Stimulated activated memory B cell treated with anti-CD40 and anti-IgM and Interleukin-4, amounts not matched to agents 10 μg/mL and 1 μg/mL and 100 μg/mL, for 72 hours (primary cell): ENCODE data around the gene NSFL1C.
"Not testable (repeated sequence)": the region's sequence is repeated elsewhere in the genome, so short reads cannot be mapped to it uniquely, and the experiment has no call there.

Source experiments
- ATAC-seq: fragments of 150-1000 bp; cut with Tn5 transposase; 2 replicates; pipeline ENCODE4 v1.10.0; 2021
- H3K27ac Mint-ChIP-seq: one replicate; pipeline ENCODE4 v1.8.0; 2022; ENCODE audit warnings: mild to moderate bottlenecking, mixed read lengths
- H3K27me3 Mint-ChIP-seq: one replicate; pipeline ENCODE4 v1.8.0; 2022; ENCODE audit warnings: mixed read lengths
- H3K36me3 Mint-ChIP-seq: one replicate; pipeline ENCODE4 v1.8.0; 2022; ENCODE audit warnings: mixed read lengths
- H3K4me1 Mint-ChIP-seq: one replicate; pipeline ENCODE4 v1.8.0; 2022; ENCODE audit warnings: mixed read lengths
- H3K4me3 Mint-ChIP-seq: one replicate; pipeline ENCODE4 v1.8.0; 2022; ENCODE audit warnings: mild to moderate bottlenecking, moderate library complexity, mixed read lengths
- H3K9me3 Mint-ChIP-seq: one replicate; pipeline ENCODE4 v1.8.0; 2022; ENCODE audit warnings: mixed read lengths

Gene NSFL1C

DNA sequence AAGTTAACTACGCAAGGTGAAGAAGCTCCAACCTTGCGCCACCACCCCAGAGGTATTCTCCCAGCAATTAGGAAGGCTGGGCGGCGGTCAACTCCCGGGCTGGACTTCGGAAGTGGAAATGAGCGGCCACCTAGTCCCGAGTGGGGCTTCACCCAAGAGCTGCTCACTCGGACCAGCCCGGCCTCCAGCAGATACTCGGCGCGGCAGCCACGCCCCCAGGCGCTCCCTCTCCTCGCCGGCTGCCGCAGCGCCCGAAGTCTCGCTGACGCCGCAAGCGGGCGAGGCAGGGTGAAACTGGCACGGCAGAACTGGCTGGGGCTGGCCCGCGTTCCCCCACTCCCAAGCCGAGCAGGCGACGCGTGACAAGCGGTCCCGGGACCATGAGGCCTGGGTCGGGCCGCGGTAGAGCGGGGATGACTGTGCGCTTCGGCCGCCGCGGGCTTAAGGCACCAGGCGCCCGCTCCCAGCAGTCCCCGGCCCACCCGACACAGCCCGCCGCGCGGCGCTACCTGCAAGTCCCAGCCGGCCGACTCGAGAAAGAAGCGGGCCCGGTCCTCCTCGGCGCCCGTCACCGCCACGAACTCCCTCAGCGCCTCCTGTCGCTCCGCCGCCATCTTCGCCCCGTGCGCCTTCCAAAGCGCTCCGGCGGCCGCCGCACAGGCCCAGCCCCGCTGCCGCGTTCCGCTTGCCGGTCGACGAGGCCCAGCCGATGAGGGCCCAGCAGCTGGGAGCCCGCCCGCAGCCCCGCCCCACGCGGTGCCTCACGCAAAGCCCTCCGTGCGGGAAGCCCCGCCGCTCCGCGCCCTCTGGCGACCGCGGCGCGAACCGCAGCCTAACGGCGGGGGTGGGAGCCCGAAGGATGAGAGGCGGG is at the start of gene NSFL1C:
NSFL1C (minus strand) TSS at position 639 of the 871 bp plus-strand sequence; CDS start at position 614, 25 bp downstream.
- peaks cover 5% of the 10 kb centered on the region for H3K36me3 Mint-ChIP-seq
- peaks cover 59% of the 10 kb centered on the region for H3K4me1 Mint-ChIP-seq
- peak within 1 kb of the TSS; percentile 78 for H3K27ac Mint-ChIP-seq
- no peaks in the 10 kb centered on the region for H3K27me3 Mint-ChIP-seq
- H3K4me3 Mint-ChIP-seq, result peak within 1 kb of the TSS; percentile 90
- peak; percentile 98 for ATAC-seq
- H3K9me3 Mint-ChIP-seq, result no peaks in the 10 kb centered on the region

DNA sequence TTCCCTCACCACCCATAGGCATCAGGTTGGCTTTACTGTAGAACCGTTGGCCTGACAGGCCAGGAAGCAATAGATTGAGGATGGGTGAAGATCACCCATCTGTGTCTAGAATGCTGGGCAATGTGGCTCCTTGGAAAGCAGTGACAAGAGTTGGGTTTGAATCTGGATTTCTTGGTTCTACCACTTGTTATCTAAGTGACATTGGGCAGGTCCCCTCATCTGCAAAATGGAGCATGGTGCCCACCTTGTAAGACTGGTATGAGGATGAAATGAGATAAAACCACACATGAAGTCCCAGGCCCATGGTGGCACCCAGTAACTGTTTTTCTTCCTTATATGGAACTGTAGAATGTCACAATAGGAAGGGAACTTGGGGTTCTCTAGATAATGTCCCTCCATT is 47.2 kb upstream of the NSFL1C start:
- Mint-ChIP-seq H3K27ac (no peak overlapping the region), H3K27me3 (peaks cover 12% of the 10 kb centered on the region), H3K36me3 (no peaks in the 10 kb centered on the region), H3K9me3 (peaks cover 8% of the 10 kb centered on the region), H3K4me3 (no peak overlapping the region), H3K4me1 (no peaks in the 10 kb centered on the region)
- ATAC-seq, result no peak

GRCh38 chr20:1509237-1509636 is 42.6 kb upstream of the NSFL1C start:
- Mint-ChIP-seq H3K27ac (no peak overlapping the region), H3K36me3 (no peaks in the 10 kb centered on the region), H3K4me3 (no peak overlapping the region), H3K9me3 (peaks cover 6% of the 10 kb centered on the region), H3K4me1 (no peaks in the 10 kb centered on the region), H3K27me3 (peaks cover 20% of the 10 kb centered on the region)
- ATAC-seq, result peak; percentile 61

DNA sequence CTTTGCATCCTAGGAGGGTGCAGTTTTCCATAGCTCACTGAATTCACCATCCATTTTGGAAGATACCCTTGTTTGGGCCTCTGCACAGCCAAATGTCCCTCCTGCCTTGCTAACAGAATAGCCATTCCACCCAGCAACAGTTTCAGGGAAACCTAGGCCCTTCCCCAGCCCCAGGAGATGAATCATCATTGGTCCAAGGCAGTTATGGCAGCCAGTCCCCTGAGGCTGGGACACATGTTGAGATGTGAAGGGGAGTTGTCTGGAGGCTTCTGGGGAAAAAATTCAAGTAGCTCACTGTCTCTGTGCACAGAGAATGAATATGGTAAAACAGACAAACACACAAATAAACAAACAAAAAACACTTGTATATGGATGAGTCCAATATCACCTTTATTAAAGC is 41.9 kb upstream of the NSFL1C start:
- no peaks in the 10 kb centered on the region for H3K36me3 Mint-ChIP-seq
- peaks cover 2% of the 10 kb centered on the region for H3K4me1 Mint-ChIP-seq
- no peak for ATAC-seq
- no peak overlapping the region for H3K4me3 Mint-ChIP-seq
- H3K9me3 Mint-ChIP-seq, result peaks cover 5% of the 10 kb centered on the region
- H3K27me3 Mint-ChIP-seq, result peaks cover 24% of the 10 kb centered on the region
- no peak overlapping the region for H3K27ac Mint-ChIP-seq

DNA sequence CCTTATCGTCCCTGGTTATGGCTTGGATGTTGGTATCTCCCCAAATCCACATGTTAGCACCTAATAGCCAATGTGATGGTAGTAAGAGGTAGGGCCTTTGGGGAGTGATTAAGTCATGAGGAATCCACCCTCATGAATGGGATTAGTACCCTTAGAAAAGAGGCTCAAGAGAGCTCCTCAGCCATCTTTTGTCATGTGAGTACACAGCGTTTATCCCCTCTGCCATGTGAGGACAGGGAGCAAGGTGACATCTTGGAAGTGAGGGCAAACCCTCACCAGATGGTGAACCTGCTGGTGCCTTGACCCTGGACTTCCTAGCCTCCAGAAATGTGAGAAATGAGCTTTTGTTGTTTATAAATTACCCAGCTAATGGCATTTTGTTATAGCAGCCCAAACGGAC is 40.6 kb upstream of the NSFL1C start:
- Mint-ChIP-seq H3K36me3 (no peaks in the 10 kb centered on the region), H3K9me3 (no peaks in the 10 kb centered on the region), H3K27ac (no peak overlapping the region), H3K4me3 (no peak overlapping the region), H3K27me3 (peaks cover 37% of the 10 kb centered on the region), H3K4me1 (peaks cover 8% of the 10 kb centered on the region)
- ATAC-seq, result no peak

DNA sequence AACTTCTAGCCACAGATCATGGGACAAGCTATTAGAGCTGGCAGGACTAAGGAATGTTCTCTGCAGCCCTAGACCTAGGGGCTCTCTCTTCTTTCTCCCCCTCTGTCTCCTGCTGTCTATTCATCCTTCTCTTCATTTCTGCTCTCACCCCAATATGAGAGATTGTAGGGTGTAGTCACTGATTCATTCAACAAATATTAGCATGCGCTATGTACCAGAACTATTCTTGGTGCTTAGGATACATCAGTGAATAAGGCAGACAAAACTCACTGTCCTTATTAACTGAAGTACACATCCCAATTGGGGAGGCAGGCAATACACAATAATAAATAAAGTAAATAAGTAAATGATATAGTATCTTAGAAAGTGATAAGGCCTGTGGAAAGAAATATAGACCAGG is 39.2 kb upstream of the NSFL1C start:
- ATAC-seq, result no peak
- no peaks in the 10 kb centered on the region for H3K9me3 Mint-ChIP-seq

GRCh38 chr20:1505361-1505760 is 38.7 kb upstream of the NSFL1C start:
- H3K27me3 Mint-ChIP-seq, result peaks cover 42% of the 10 kb centered on the region
- H3K27ac Mint-ChIP-seq, result no peak overlapping the region
- peaks cover 12% of the 10 kb centered on the region for H3K4me1 Mint-ChIP-seq
- no peaks in the 10 kb centered on the region for H3K9me3 Mint-ChIP-seq
- no peaks in the 10 kb centered on the region for H3K36me3 Mint-ChIP-seq
- no peak for ATAC-seq
- H3K4me3 Mint-ChIP-seq, result no peak overlapping the region

More for the DNA sequence above, 39.2 kb upstream of the NSFL1C start:
- Mint-ChIP-seq H3K36me3 (no peaks in the 10 kb centered on the region), H3K4me3 (no peak overlapping the region), H3K4me1 (peaks cover 8% of the 10 kb centered on the region), H3K27me3 (peaks cover 39% of the 10 kb centered on the region), H3K27ac (no peak overlapping the region)

DNA sequence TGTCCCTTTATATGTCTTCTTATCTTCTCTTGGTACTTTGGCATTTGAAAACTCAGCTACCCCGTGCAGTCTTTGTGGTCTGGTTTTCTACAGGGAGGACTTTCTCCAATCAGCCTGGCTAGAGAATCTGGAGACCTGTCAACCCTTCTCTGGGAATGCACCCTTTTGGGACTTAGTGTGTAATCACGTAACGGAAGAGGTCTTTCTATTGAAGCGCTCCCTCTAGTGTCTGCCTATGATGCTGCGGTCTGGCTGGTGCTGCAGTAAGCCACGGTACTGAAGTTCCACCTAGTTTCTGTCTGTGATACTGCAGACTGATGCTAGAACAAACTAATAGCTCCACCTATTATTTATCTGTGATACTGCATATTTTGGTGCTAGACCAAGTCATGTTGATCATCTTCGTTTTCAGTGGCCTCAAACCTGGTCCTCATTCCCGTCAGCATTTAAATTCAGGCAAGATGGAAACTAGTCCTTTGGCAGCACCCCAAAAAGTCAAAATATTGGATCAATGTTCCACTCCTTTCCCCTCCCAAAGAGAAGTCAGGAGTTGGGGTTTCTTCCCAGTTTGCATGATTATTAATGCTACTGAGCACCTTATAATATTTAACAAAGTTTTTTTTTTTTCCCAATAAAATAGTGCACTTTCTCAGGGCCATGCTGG is 37.0 kb upstream of the NSFL1C start:
- ATAC-seq, result peak; percentile 98
- H3K36me3 Mint-ChIP-seq, result no peaks in the 10 kb centered on the region
- no peak overlapping the region for H3K27ac Mint-ChIP-seq
- H3K4me1 Mint-ChIP-seq, result peaks cover 14% of the 10 kb centered on the region
- H3K9me3 Mint-ChIP-seq, result no peaks in the 10 kb centered on the region
- peaks cover 59% of the 10 kb centered on the region for H3K27me3 Mint-ChIP-seq
- H3K4me3 Mint-ChIP-seq, result no peak overlapping the region

- no peaks in the 10 kb centered on the region for H3K9me3 Mint-ChIP-seq
- no peak for ATAC-seq
- peaks cover 77% of the 10 kb centered on the region for H3K27me3 Mint-ChIP-seq
- H3K4me1 Mint-ChIP-seq, result peaks cover 14% of the 10 kb centered on the region
- H3K36me3 Mint-ChIP-seq, result no peaks in the 10 kb centered on the region
- H3K27ac Mint-ChIP-seq, result no peak overlapping the region
- H3K4me3 Mint-ChIP-seq, result no peak overlapping the region
Observed at GRCh38 chr20:1500496-1500895, 33.8 kb upstream of the NSFL1C start.

- H3K27ac Mint-ChIP-seq, result no peak overlapping the region
- H3K36me3 Mint-ChIP-seq, result no peaks in the 10 kb centered on the region
- H3K4me1 Mint-ChIP-seq, result peaks cover 20% of the 10 kb centered on the region
- H3K4me3 Mint-ChIP-seq, result no peak overlapping the region
- ATAC-seq, result no peak
- H3K27me3 Mint-ChIP-seq, result peaks cover 77% of the 10 kb centered on the region
- no peaks in the 10 kb centered on the region for H3K9me3 Mint-ChIP-seq
Observed at GRCh38 chr20:1499528-1500420, 33.1 kb upstream of the NSFL1C start.

DNA sequence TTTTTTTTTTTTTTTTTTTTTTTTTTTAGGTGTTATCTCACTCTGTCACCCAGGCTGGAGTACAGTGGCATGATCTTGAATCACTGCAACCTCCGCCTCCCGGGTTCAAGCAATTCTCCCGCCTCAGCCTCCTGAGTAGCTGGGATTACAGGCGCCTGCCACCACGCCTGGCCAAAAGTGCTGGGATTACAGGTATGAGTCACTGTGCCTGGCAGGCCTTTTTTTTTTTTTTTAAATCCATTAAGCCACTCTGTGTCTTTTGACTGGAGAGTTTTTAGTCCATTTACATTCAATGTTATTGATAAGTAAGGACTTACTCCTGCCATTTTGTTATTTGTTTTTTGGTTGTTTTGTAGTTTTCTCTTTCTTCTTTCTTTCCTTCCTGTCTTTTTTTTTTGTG is 30.7 kb upstream of the NSFL1C start:
- peaks cover 29% of the 10 kb centered on the region for H3K4me1 Mint-ChIP-seq
- not testable (repeated sequence) for H3K36me3 Mint-ChIP-seq, H3K9me3 Mint-ChIP-seq, H3K4me3 Mint-ChIP-seq, H3K27ac Mint-ChIP-seq, ATAC-seq
- peaks cover 62% of the 10 kb centered on the region for H3K27me3 Mint-ChIP-seq

DNA sequence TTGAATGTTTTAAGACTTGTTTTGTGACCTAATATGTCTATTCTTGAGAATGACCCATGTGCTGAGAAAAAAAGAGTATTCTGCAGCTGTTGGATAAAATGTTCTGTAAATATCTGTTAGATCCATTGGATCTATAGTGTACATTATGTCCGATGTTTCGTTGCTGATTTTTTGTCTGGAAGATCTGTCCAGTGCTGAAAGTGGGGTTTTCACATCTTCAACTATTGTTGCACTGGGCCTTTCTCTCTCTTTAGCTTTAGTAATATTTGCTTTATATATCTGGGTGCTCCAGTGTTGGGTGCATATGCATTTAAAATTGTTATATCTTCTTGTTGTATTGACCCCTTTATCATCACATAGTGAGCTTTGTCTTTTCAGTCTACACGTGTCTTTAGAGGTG is 30.3 kb upstream of the NSFL1C start:
- H3K27me3 Mint-ChIP-seq, result peaks cover 58% of the 10 kb centered on the region
- H3K36me3 Mint-ChIP-seq, result no peaks in the 10 kb centered on the region
- H3K4me1 Mint-ChIP-seq, result peaks cover 34% of the 10 kb centered on the region
- no peaks in the 10 kb centered on the region for H3K9me3 Mint-ChIP-seq
- no peak overlapping the region for H3K27ac Mint-ChIP-seq
- H3K4me3 Mint-ChIP-seq, result no peak overlapping the region
- ATAC-seq, result no peak

GRCh38 chr20:1494436-1494835 is 27.8 kb upstream of the NSFL1C start:
- Mint-ChIP-seq H3K4me3 (no peak overlapping the region), H3K27ac (no peak overlapping the region)
- no peak for ATAC-seq

DNA sequence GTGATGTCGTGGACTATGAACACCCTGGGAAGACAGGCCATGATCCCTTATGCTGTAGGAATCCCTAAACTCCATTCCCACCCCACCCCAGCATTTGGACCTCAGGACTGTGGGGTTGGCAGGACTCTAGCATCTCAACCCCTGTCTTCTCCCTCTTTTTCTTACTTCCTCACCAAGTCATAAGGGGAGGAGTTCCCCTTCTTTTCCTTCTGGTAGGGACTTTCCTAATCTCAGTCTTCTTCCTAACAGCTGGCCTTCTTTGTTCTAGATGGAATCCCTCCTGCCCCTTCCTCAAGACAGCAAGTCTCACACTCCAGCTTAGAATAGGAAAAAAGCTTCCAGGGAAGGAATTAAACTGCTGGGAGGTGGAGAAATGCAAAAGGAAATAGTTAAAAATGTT is 26.9 kb upstream of the NSFL1C start:
- H3K27me3 Mint-ChIP-seq, result peaks cover 36% of the 10 kb centered on the region
- no peaks in the 10 kb centered on the region for H3K36me3 Mint-ChIP-seq
- H3K27ac Mint-ChIP-seq, result no peak overlapping the region
- H3K9me3 Mint-ChIP-seq, result no peaks in the 10 kb centered on the region
- no peak overlapping the region for H3K4me3 Mint-ChIP-seq
- ATAC-seq, result no peak
- H3K4me1 Mint-ChIP-seq, result peaks cover 38% of the 10 kb centered on the region

More at GRCh38 chr20:1494436-1494835, 27.8 kb upstream of the NSFL1C start:
- peaks cover 38% of the 10 kb centered on the region for H3K4me1 Mint-ChIP-seq
- peaks cover 36% of the 10 kb centered on the region for H3K27me3 Mint-ChIP-seq
- H3K36me3 Mint-ChIP-seq, result no peaks in the 10 kb centered on the region
- no peaks in the 10 kb centered on the region for H3K9me3 Mint-ChIP-seq
